ENCODE data around the gene TRIM22. TPM values are rescaled to one million over a fixed set of nuclear protein-coding genes. Genes with fewer than 3 reads are reported as not detected.

Gene TRIM22
- total and polyA plus RNA-seq, 9 of the 15 experiments (the other 6 are each of a cell fraction or from before 2014, with no cell fraction given), result 0.06 to 1.1 (median 0.18) TPM; not detected in 2

- Histone ChIP-seq H3K79me2 (ENCODE audit: control insufficient read depth, insufficient read depth, low read length) (peaks cover 4% of the 10 kb centered on the region; the same call in 2 of the 3 replicates), H4K20me1 (replicated peaks; ENCODE audit: control insufficient read depth, insufficient read depth, low read length) (no peaks in the 10 kb centered on the region), H3K27ac (ENCODE audit: extremely low read depth, low read depth, low read length) (no peak overlapping the region), H3K4me3 (no peak overlapping the region), H3K4me1 (replicated peaks in 1 of 2; ENCODE audit: control insufficient read depth in 2 of 2, insufficient read depth in 2 of 2, low read length in 2 of 2) (peaks cover 0 to 26% of the 10 kb centered on the region in 2 experiments; a peak in 4 of 5 replicates), H3K27me3 (ENCODE audit: control insufficient read depth in 2 of 2, insufficient read depth in 2 of 2, low read length in 2 of 2) (no peaks in the 10 kb centered on the region), H3K4me2 (ENCODE audit: insufficient read depth, low read length) (no peak overlapping the region), H2AFZ (ENCODE audit: low read depth, low read length) (no peak overlapping the region), H3K36me3 (ENCODE audit: control insufficient read depth, insufficient read depth, low read length) (no peaks in the 10 kb centered on the region), H3K9me1 (ENCODE audit: control insufficient read depth, insufficient read depth, low read length) (no peaks in the 10 kb centered on the region), H3K9me3 (replicated peaks; ENCODE audit: control insufficient read depth, insufficient read depth, low read depth, low read length) (no peaks in the 10 kb centered on the region), H3K9ac (ENCODE audit: insufficient read depth in 1 of 2, low read depth in 2 of 2, low read length in 2 of 2) (no peak overlapping the region)
- no TSS peak for BruUV-seq (replicated peaks)
- intact Hi-C loops (cut with micrococcal nuclease), result loop anchor here (5.0 kb wide), 1 partner anchor 86 kb away; no protein-coding TSS in a partner anchor
- no peak for ATAC-seq
- in situ Hi-C loops (cut with MboI), result no loop called here
- POLR2A ChIA-PET, result no interaction called here
- CTCF ChIA-PET (ENCODE audit: low intra/inter-chr PET ratio), result no interaction called here
- 80% methylated on average over 1 of the region's 1 CpG for WGBS (ENCODE audit: insufficient coverage, low coverage, missing lambda C conversion rate)
- no peak for FAIRE-seq
- no peak for DNase-seq (ENCODE audit: extremely low read depth in 1 of 4, low spot score in 3 of 4)
- TF ChIP-seq TEAD1 (CRISPR knock-in tag; IDR thresholded peaks at IDR 0.05) (no peak), MGA (IDR thresholded peaks at IDR 0.05) (no peak), ZBTB34 (CRISPR knock-in tag; IDR thresholded peaks at IDR 0.05) (no peak), TGIF2 (CRISPR knock-in tag; IDR thresholded peaks at IDR 0.05) (no peak), C11orf30 (IDR thresholded peaks at IDR 0.05; ENCODE audit: low read depth) (no peak), CEBPG (CRISPR knock-in tag; IDR thresholded peaks at IDR 0.05) (no peak), CEBPG (tag; conservative IDR thresholded peaks at IDR 0.05 in 1 of 2, IDR thresholded peaks at IDR 0.05 in 1 of 2) (0 out of 4 replicates have a peak, but pooled peaks of 1 of the 2 experiments have one; percentile 17), GTF2A2 (tag; IDR thresholded peaks at IDR 0.05) (no peak), SRSF9 (IDR thresholded peaks at IDR 0.05; ENCODE audit: borderline replicate concordance, low read depth, low read length) (no peak)
Observed at GRCh38 chr11:5688482-5688881, 1.1 kb upstream of the TRIM22 start.

Measured in K562 (cell line).